Trophoblast cell (in vitro differentiated cells and primary cell): ENCODE data around the gene SPAG16.

ENCODE experiments used
- DNase-seq, 2 donors: peaks; one replicate each; pipeline ENCODE4 v3.0.0-alpha.2; 2016
- H2AFZ ChIP-seq: 2 replicates; pipeline ENCODE4 v1.6.1; 2013; ENCODE audit warnings: low read length, moderate library complexity, mild to moderate bottlenecking; ENCODE audit not compliant: insufficient read depth, poor library complexity
- H2AK5ac ChIP-seq: 2 replicates; pipeline ENCODE4 v1.6.1; 2013; ENCODE audit warnings: mild to moderate bottlenecking, low read length
- H2BK120ac ChIP-seq: 2 replicates; pipeline ENCODE4 v1.6.1; 2013; ENCODE audit warnings: low read length, mild to moderate bottlenecking, moderate library complexity; ENCODE audit not compliant: insufficient read depth, poor library complexity
- H2BK12ac ChIP-seq: 2 replicates; pipeline ENCODE4 v1.6.1; 2013; ENCODE audit warnings: mild to moderate bottlenecking, low read length, moderate library complexity
- H2BK5ac ChIP-seq: 2 replicates; pipeline ENCODE4 v1.6.1; 2013; ENCODE audit warnings: low read length, low read depth, moderate library complexity, mild to moderate bottlenecking; ENCODE audit not compliant: poor library complexity
- H3K14ac ChIP-seq: 2 replicates; pipeline ENCODE4 v1.6.1; 2013; ENCODE audit warnings: mild to moderate bottlenecking, low read length
- H3K18ac ChIP-seq: 2 replicates; pipeline ENCODE4 v1.6.1; 2013; ENCODE audit warnings: mild to moderate bottlenecking, low read length
- H3K23ac ChIP-seq: 2 replicates; pipeline ENCODE4 v1.6.1; 2013; ENCODE audit warnings: low read length
- H3K27ac ChIP-seq: 2 replicates; pipeline ENCODE4 v1.5.1; 2013; ENCODE audit warnings: low read depth, mild to moderate bottlenecking, inconsistent platforms, low read length, moderate library complexity
- H3K27me3 ChIP-seq: 2 replicates; pipeline ENCODE4 v1.6.1; 2013; ENCODE audit warnings: inconsistent platforms, mild to moderate bottlenecking, low read length, moderate library complexity; ENCODE audit not compliant: insufficient read depth
- H3K36me3 ChIP-seq, 2 experiments: 1 replicate in 1 of 2; 2 replicates in 1 of 2; pipeline ENCODE4 v1.6.1; 2013; ENCODE audit warnings: low read length in 2 of 2, mild to moderate bottlenecking in 2 of 2, moderate library complexity in 1 of 2; ENCODE audit not compliant: insufficient read depth in 2 of 2, control insufficient read depth in 1 of 2
- H3K4ac ChIP-seq: 2 replicates; pipeline ENCODE4 v1.6.1; 2013; ENCODE audit warnings: low read depth, mild to moderate bottlenecking, low read length, moderate library complexity
- H3K4me1 ChIP-seq, 2 experiments: 1 replicate in 1 of 2; 2 replicates in 1 of 2; pipeline ENCODE4 v1.6.1; 2013; ENCODE audit warnings: low read length in 2 of 2, mild to moderate bottlenecking in 2 of 2, moderate library complexity in 1 of 2; ENCODE audit not compliant: insufficient read depth in 2 of 2, control insufficient read depth in 1 of 2
- H3K4me2 ChIP-seq: 2 replicates; pipeline ENCODE4 v1.6.1; 2013; ENCODE audit warnings: inconsistent platforms, mild to moderate bottlenecking, low read length, moderate library complexity
- H3K4me3 ChIP-seq: 2 replicates; pipeline ENCODE4 v1.5.1; 2013; ENCODE audit warnings: mild to moderate bottlenecking, low read depth, low read length, inconsistent platforms
- H3K79me1 ChIP-seq: one replicate; pipeline ENCODE4 v1.6.1; 2013; ENCODE audit warnings: low read length
- H3K79me2 ChIP-seq: 2 replicates; pipeline ENCODE4 v1.6.1; 2013; ENCODE audit warnings: low read length, mild to moderate bottlenecking; ENCODE audit not compliant: control insufficient read depth, insufficient read depth, poor library complexity
- H3K9ac ChIP-seq: 2 replicates; pipeline ENCODE4 v1.6.1; 2013; ENCODE audit warnings: mild to moderate bottlenecking, low read length
- H3K9me3 ChIP-seq: 2 replicates; pipeline ENCODE4 v1.6.1; 2013; ENCODE audit warnings: low read depth, mild to moderate bottlenecking, control low read depth, inconsistent platforms, low read length; ENCODE audit not compliant: insufficient read depth
- H4K12ac ChIP-seq: 2 replicates; pipeline ENCODE4 v1.6.1; 2013; ENCODE audit warnings: low read depth, mild to moderate bottlenecking, low read length, moderate library complexity
- H4K8ac ChIP-seq: 2 replicates; pipeline ENCODE4 v1.6.1; 2013; ENCODE audit warnings: low read depth, mild to moderate bottlenecking, low read length, moderate library complexity
- H4K91ac ChIP-seq: one replicate; pipeline ENCODE4 v1.6.1; 2013; ENCODE audit warnings: low read depth, mild to moderate bottlenecking, low read length, moderate library complexity
- WGBS: extraction: QIAGEN DNeasy Blood & Tissue Kit; methylation state at CpG from one replicate; pipeline ENCODE4 v1.1.7; 2013; ENCODE audit warnings: missing lambda C conversion rate; ENCODE audit not compliant: insufficient read length, insufficient coverage; ENCODE audit errors: extremely low coverage; 5-methylcytosine and 5-hydroxymethylcytosine counted together

The SPAG16 gene

GRCh38 chr2:214014551-214015220 lies 730.4 kb downstream of the SPAG16 start:
- Histone ChIP-seq H2AK5ac (no peak overlapping the region), H4K12ac (no peak overlapping the region), H4K91ac (no peak overlapping the region), H2BK12ac (no peak overlapping the region), H3K23ac (no peak overlapping the region), H3K27ac (no peak overlapping the region), H3K79me1 (no peaks in the 10 kb centered on the region), H2AFZ (no peak overlapping the region), H3K79me2 (no peaks in the 10 kb centered on the region), H3K27me3 (no peaks in the 10 kb centered on the region), H3K4me2 (no peak overlapping the region), H3K9me3 (no peaks in the 10 kb centered on the region), H2BK5ac (no peak overlapping the region), H3K4ac (no peak overlapping the region), H3K14ac (no peak overlapping the region), H2BK120ac (no peak overlapping the region), H4K8ac (no peak overlapping the region), H3K18ac (no peak overlapping the region), H3K36me3 (no peaks in the 10 kb centered on the region), H3K9ac (no peak overlapping the region), H3K4me1 (peaks cover 0 to 3% of the 10 kb centered on the region in 2 experiments), H3K4me3 (no peak overlapping the region)
- WGBS: no CpG with 5 or more reads among the region's 7 CpGs
- no peak for DNase-seq

GRCh38 chr2:214019229-214019972 lies 735.1 kb downstream of the SPAG16 start:
- H2AFZ ChIP-seq: no peak overlapping the region
- H3K27ac ChIP-seq: peak overlapping the region; percentile 78
- H2BK5ac ChIP-seq: no peak overlapping the region
- no peak overlapping the region for H3K23ac ChIP-seq
- H3K36me3 ChIP-seq: no peaks in the 10 kb centered on the region
- no peak overlapping the region for H2BK120ac ChIP-seq
- H4K8ac ChIP-seq: no peak overlapping the region
- H4K91ac ChIP-seq: no peak overlapping the region
- H4K12ac ChIP-seq: no peak overlapping the region
- no peak overlapping the region for H3K14ac ChIP-seq
- peaks cover 2% of the 10 kb centered on the region for H3K79me1 ChIP-seq
- H3K9me3 ChIP-seq: no peaks in the 10 kb centered on the region
- no peak overlapping the region for H3K18ac ChIP-seq
- no peaks in the 10 kb centered on the region for H3K79me2 ChIP-seq
- H3K9ac ChIP-seq: no peak overlapping the region
- H3K4me2 ChIP-seq: no peak overlapping the region
- H2AK5ac ChIP-seq: no peak overlapping the region
- no CpG with 5 or more reads among the region's 3 CpGs for WGBS
- no peak overlapping the region for H3K4ac ChIP-seq
- H3K4me1 ChIP-seq: peaks cover 2 to 3% of the 10 kb centered on the region in 2 experiments
- DNase-seq: peak; percentile 80 to 84
- no peaks in the 10 kb centered on the region for H3K27me3 ChIP-seq
- no peak overlapping the region for H3K4me3 ChIP-seq
- no peak overlapping the region for H2BK12ac ChIP-seq

- Histone ChIP-seq H3K4me1 (peaks cover 2 to 3% of the 10 kb centered on the region in 2 experiments), H4K91ac (peak overlapping the region; percentile 43), H3K9me3 (no peaks in the 10 kb centered on the region), H4K8ac (no peak overlapping the region), H3K14ac (peak overlapping the region; percentile 34), H2BK120ac (no peak overlapping the region), H2AFZ (no peak overlapping the region), H3K18ac (peak overlapping the region; percentile 61), H2BK5ac (peak overlapping the region; percentile 81), H3K9ac (no peak overlapping the region), H3K79me2 (no peaks in the 10 kb centered on the region), H3K36me3 (no peaks in the 10 kb centered on the region), H2AK5ac (peak overlapping the region; percentile 35), H3K4me2 (no peak overlapping the region), H4K12ac (no peak overlapping the region), H3K27me3 (no peaks in the 10 kb centered on the region), H3K23ac (no peak overlapping the region), H3K27ac (peak overlapping the region; percentile 2), H2BK12ac (peak overlapping the region; percentile 43), H3K79me1 (peaks cover 2% of the 10 kb centered on the region), H3K4ac (peak overlapping the region; percentile 27), H3K4me3 (no peak overlapping the region)
- DNase-seq: no peak
- no CpG with 5 or more reads among the region's 4 CpGs for WGBS
Measured at GRCh38 chr2:214019973-214020345, 735.7 kb downstream of the SPAG16 start.

GRCh38 chr2:214029190-214029589 lies 744.9 kb downstream of the SPAG16 start:
- Histone ChIP-seq H2BK12ac (no peak overlapping the region), H3K79me1 (no peaks in the 10 kb centered on the region), H3K79me2 (no peaks in the 10 kb centered on the region), H3K27ac (no peak overlapping the region), H3K14ac (no peak overlapping the region), H3K4me2 (no peak overlapping the region), H4K8ac (no peak overlapping the region), H3K23ac (no peak overlapping the region), H2AK5ac (no peak overlapping the region), H3K36me3 (no peaks in the 10 kb centered on the region), H3K18ac (no peak overlapping the region), H3K27me3 (no peaks in the 10 kb centered on the region), H3K4me3 (no peak overlapping the region), H4K91ac (no peak overlapping the region), H2BK120ac (no peak overlapping the region), H2BK5ac (no peak overlapping the region), H3K4ac (no peak overlapping the region), H3K9ac (no peak overlapping the region), H4K12ac (no peak overlapping the region), H2AFZ (no peak overlapping the region), H3K4me1 (no peaks in the 10 kb centered on the region), H3K9me3 (no peaks in the 10 kb centered on the region)
- no CpG with 5 or more reads among the region's 2 CpGs for WGBS
- DNase-seq: no peak
